ENCODE data around the gene GPSM1. TPM values are rescaled to one million over a fixed set of nuclear protein-coding genes. Genes with fewer than 3 reads are reported as not detected.
A peak's percentile ranks its signal among the peaks of the same experiment; 100 is the strongest.

GPSM1 gene
- total RNA-seq, 1 donor = 48.5 TPM

GRCh38 chr9:136353088-136353487 is 25.7 kb downstream of the GPSM1 start:
- DNase-seq (ENCODE audit: low read depth) = no peak
- no peak overlapping the region for H3K4me3 ChIP-seq (ENCODE audit: low read depth, low read length)
- TF ChIP-seq CTCF (IDR thresholded peaks at IDR 0.05; ENCODE audit: insufficient read depth, low read length) = no peak

- TF ChIP-seq CTCF (IDR thresholded peaks at IDR 0.05; ENCODE audit: insufficient read depth, low read length) = no peak
- DNase-seq (ENCODE audit: low read depth) = no peak
- no peak overlapping the region for H3K4me3 ChIP-seq (ENCODE audit: low read depth, low read length)
Observed at GRCh38 chr9:136353757-136354488, 26.6 kb downstream of the GPSM1 start.

GRCh38 chr9:136354592-136355085 is 27.3 kb downstream of the GPSM1 start:
- H3K4me3 ChIP-seq (ENCODE audit: low read depth, low read length) = no peak overlapping the region
- peak; percentile 65 for DNase-seq (ENCODE audit: low read depth)
- TF ChIP-seq CTCF (IDR thresholded peaks at IDR 0.05; ENCODE audit: insufficient read depth, low read length) = no peak

- H3K4me3 ChIP-seq (ENCODE audit: low read depth, low read length) = no peak overlapping the region
- no peak for TF ChIP-seq CTCF (IDR thresholded peaks at IDR 0.05; ENCODE audit: insufficient read depth, low read length)
- no peak for DNase-seq (ENCODE audit: low read depth)
Observed at GRCh38 chr9:136355616-136356557, 28.5 kb downstream of the GPSM1 start.

- no peak for TF ChIP-seq CTCF (IDR thresholded peaks at IDR 0.05; ENCODE audit: insufficient read depth, low read length)
- no peak for DNase-seq (ENCODE audit: low read depth)
- no peak overlapping the region for H3K4me3 ChIP-seq (ENCODE audit: low read depth, low read length)
Observed at GRCh38 chr9:136357202-136357725, 29.9 kb downstream of the GPSM1 start.

- no peak for TF ChIP-seq CTCF (IDR thresholded peaks at IDR 0.05; ENCODE audit: insufficient read depth, low read length)
- H3K4me3 ChIP-seq (ENCODE audit: low read depth, low read length) = no peak overlapping the region
- no peak for DNase-seq (ENCODE audit: low read depth)
Observed at GRCh38 chr9:136358016-136358415, 30.7 kb downstream of the GPSM1 start.
